Uterus (tissue), 4 donors: ENCODE data around the gene NUP88. TPM values are rescaled to one million over a fixed set of nuclear protein-coding genes. Genes with fewer than 3 reads are reported as not detected.

ENCODE experiments used
- DNase-seq, 2 donors: peaks; one replicate each; pipeline ENCODE4 v3.0.0-alpha.2; 2019 to 2020
- H3K27ac ChIP-seq, 2 donors: fragments of 200-600 bp; sonication (generic); 1 replicate in 1 of 2; 2 replicates in 1 of 2; pipeline ENCODE4 v1.5.1; 2016 to 2018
- H3K27me3 ChIP-seq, 2 donors: fragments of 200-600 bp; sonication (generic); one replicate each; pipeline ENCODE4 v1.5.1; 2018 to 2019; ENCODE audit warnings: control low read depth in 1 of 2
- H3K36me3 ChIP-seq, 2 donors: fragments of 200-600 bp; sonication (generic); one replicate each; pipeline ENCODE4 v1.5.1; 2019; ENCODE audit warnings: control low read depth in 1 of 2
- H3K4me1 ChIP-seq, 2 donors: fragments of 200-600 bp; sonication (generic); one replicate each; pipeline ENCODE4 v1.5.1; 2018 to 2019; ENCODE audit warnings: control low read depth in 1 of 2
- H3K4me3 ChIP-seq, 2 donors: fragments of 200-600 bp; sonication (generic); 1 replicate in 1 of 2; 2 replicates in 1 of 2; pipeline ENCODE4 v1.5.1; 2018 to 2019; ENCODE audit warnings: mild to moderate bottlenecking in 1 of 2
- H3K9me3 ChIP-seq, 2 donors: fragments of 200-600 bp; sonication (generic); one replicate each; pipeline ENCODE4 v1.5.1; 2019; ENCODE audit warnings: control low read depth in 1 of 2
- POLR2A ChIP-seq, 2 donors: fragments of 450-650 bp; IDR thresholded peaks; one replicate each; pipeline ENCODE4 v1.6.1; 2016; ENCODE audit warnings: antibody characterized with exemption in 2 of 2, mild to moderate bottlenecking in 1 of 2, moderate library complexity in 1 of 2
- intact Hi-C: fragments of 100-400 bp; cut with DNase I; formaldehyde crosslinking; loops from one replicate; pipeline ENCODE4 v1.15.1; 2023; ENCODE audit warnings: low total_unique reads
- total RNA-seq, 4 donors: library from RNA; depleted of rRNA in 3 of 4; stranded (reverse); fragments of >200 nt in 3 of 4; gene quantifications; one replicate each; pipeline versions ENCODE4 v1.1.0 to v1.2.4, GENCODE V29; 2014 to 2023
- TF ChIP-seq, protein P1 (sequence below), 4 experiments: fragments of 200-600 bp in 2 of 4; fragments of 450-650 bp in 2 of 4; sonication (generic) in 2 of 4; IDR thresholded peaks; one replicate each; pipeline ENCODE4 v1.5.1; 2016 to 2019; ENCODE audit warnings: antibody characterized with exemption in 4 of 4, mild to moderate bottlenecking in 2 of 4, moderate library complexity in 1 of 4
- donor health status: DM: yes; HTN: yes; CAD: no.

Gene NUP88
- total RNA-seq, 4 donors from 2014 or later, result 24.7 to 69.8 (median 52.3) TPM

- H3K36me3 ChIP-seq, result no peaks in the 10 kb centered on the region
- no peaks in the 10 kb centered on the region for H3K27me3 ChIP-seq
- H3K4me3 ChIP-seq, result peak overlapping the region; percentile 74 to 87
- DNase-seq, result no peak
- peak overlapping the region; percentile 92 for H3K27ac ChIP-seq
- intact Hi-C loops, result no loop called here
- H3K4me1 ChIP-seq, result peaks cover 0 to 6% of the 10 kb centered on the region in 2 donors
- TF ChIP-seq, protein P1, sequence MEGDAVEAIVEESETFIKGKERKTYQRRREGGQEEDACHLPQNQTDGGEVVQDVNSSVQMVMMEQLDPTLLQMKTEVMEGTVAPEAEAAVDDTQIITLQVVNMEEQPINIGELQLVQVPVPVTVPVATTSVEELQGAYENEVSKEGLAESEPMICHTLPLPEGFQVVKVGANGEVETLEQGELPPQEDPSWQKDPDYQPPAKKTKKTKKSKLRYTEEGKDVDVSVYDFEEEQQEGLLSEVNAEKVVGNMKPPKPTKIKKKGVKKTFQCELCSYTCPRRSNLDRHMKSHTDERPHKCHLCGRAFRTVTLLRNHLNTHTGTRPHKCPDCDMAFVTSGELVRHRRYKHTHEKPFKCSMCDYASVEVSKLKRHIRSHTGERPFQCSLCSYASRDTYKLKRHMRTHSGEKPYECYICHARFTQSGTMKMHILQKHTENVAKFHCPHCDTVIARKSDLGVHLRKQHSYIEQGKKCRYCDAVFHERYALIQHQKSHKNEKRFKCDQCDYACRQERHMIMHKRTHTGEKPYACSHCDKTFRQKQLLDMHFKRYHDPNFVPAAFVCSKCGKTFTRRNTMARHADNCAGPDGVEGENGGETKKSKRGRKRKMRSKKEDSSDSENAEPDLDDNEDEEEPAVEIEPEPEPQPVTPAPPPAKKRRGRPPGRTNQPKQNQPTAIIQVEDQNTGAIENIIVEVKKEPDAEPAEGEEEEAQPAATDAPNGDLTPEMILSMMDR (IDR thresholded peaks at IDR 0.05), result no peak
- no peak for TF ChIP-seq POLR2A (IDR thresholded peaks at IDR 0.05)
- H3K9me3 ChIP-seq, result no peaks in the 10 kb centered on the region
Observed at GRCh38 chr17:5418858-5419355, 555 bp downstream of the NUP88 start.

GRCh38 chr17:5416901-5417300, 2.6 kb downstream of the NUP88 start:
- Histone ChIP-seq H3K4me1 (peaks cover 0 to 6% of the 10 kb centered on the region in 2 donors), H3K4me3 (no peak overlapping the region), H3K36me3 (no peaks in the 10 kb centered on the region), H3K27ac (no peak overlapping the region), H3K27me3 (no peaks in the 10 kb centered on the region), H3K9me3 (no peaks in the 10 kb centered on the region)
- intact Hi-C loops, result no loop called here
- no peak for DNase-seq
- TF ChIP-seq POLR2A (IDR thresholded peaks at IDR 0.05), result no peak
- TF ChIP-seq, protein P1 (IDR thresholded peaks at IDR 0.05), result no peak

GRCh38 chr17:5413682-5414081, 5.8 kb downstream of the NUP88 start:
- TF ChIP-seq, protein P1 (IDR thresholded peaks at IDR 0.05), result no peak
- no peak for TF ChIP-seq POLR2A (IDR thresholded peaks at IDR 0.05)
- Histone ChIP-seq H3K27ac (peak overlapping the region in 1 of 2 donors; percentile 43), H3K9me3 (no peaks in the 10 kb centered on the region), H3K36me3 (no peaks in the 10 kb centered on the region), H3K4me3 (no peak overlapping the region), H3K4me1 (peaks cover 0 to 6% of the 10 kb centered on the region in 2 donors), H3K27me3 (no peaks in the 10 kb centered on the region)
- no peak for DNase-seq
- intact Hi-C loops, result no loop called here

DNA sequence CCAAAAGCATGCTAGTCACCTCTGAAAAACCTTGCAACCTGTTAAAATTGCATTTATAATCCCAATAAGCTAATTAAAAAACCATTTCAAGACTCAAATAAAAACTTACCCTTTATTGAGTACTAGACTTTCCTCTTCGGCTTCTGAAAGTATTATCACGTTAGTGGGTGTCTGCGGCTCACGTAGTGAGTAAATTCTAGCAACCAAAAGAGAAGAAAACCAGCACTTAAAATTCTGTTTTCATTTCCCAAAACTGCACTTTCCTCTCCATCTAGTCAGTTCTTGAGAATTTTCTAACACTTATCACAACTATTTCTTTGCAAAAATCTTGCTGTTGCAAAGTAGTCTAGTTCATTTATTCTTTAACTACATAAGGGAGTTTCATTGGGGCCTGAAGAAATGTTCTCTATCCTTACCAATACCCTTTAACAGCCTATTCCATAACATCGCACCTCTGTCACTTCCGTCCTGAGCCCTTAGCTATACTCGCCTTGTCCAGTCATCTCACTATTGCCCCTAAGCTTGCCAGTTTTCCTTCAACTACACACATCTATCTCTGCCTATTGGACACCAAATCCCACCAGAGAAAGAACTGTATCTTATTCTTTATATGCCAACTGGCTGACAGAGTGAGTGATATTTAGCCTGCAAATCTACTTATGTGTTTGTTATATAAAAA, 8.7 kb downstream of the NUP88 start:
- Histone ChIP-seq H3K27me3 (no peaks in the 10 kb centered on the region), H3K4me3 (no peak overlapping the region), H3K36me3 (no peaks in the 10 kb centered on the region), H3K27ac (no peak overlapping the region), H3K4me1 (no peaks in the 10 kb centered on the region), H3K9me3 (no peaks in the 10 kb centered on the region)
- intact Hi-C loops, result no loop called here
- TF ChIP-seq, protein P1 (IDR thresholded peaks at IDR 0.05), result no peak
- no peak for TF ChIP-seq POLR2A (IDR thresholded peaks at IDR 0.05)
- no peak for DNase-seq

DNA sequence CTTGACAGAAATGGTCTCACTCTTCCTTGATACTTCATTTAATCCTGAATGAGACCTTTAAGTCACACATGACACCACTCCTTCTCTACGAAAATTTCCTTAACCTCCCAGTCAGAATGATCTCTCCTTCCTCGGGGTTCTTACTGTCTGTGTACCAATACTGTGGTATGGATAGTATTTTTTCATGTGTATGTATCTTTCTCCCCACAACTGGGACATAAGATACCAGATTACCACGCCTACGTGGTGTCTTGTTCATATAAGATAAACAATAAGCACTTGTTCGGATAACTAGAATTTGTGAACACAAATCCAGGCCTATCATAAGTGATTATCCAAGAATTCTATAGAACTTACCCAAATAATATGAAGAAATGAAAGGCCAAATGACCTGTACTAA, 11.3 kb downstream of the NUP88 start:
- TF ChIP-seq, protein P1 (IDR thresholded peaks at IDR 0.05), result no peak
- no peak for TF ChIP-seq POLR2A (IDR thresholded peaks at IDR 0.05)
- H3K27me3 ChIP-seq, result no peaks in the 10 kb centered on the region
- H3K4me1 ChIP-seq, result no peaks in the 10 kb centered on the region
- DNase-seq, result no peak
- H3K4me3 ChIP-seq, result no peak overlapping the region
- intact Hi-C loops, result no loop called here
- no peak overlapping the region for H3K27ac ChIP-seq
- H3K36me3 ChIP-seq, result no peaks in the 10 kb centered on the region
- no peaks in the 10 kb centered on the region for H3K9me3 ChIP-seq
